GM18519 (cell line): Measurements from ENCODE around the gene PAPOLA.
"Not testable (repeated sequence)": the region's sequence is repeated elsewhere in the genome, so short reads cannot be mapped to it uniquely, and the experiment has no call there.

Source experiments
- ATAC-seq: cut with Tn5 transposase; IDR thresholded peaks from one replicate; pipeline ENCODE4 v1.9.1; 2021; ENCODE audit warnings: mild to moderate bottlenecking, moderate library complexity; ENCODE audit not compliant: unreplicated experiment, low FRiP score

PAPOLA gene

GRCh38 chr14:96501740-96502620 is at the start of gene PAPOLA:
Gene PAPOLA (plus strand): TSS chr14:96502382. CDS start chr14:96502593, 211 bp downstream.
- ATAC-seq, result peak; percentile 89

GRCh38 chr14:96452684-96453083 is 49.5 kb upstream of the PAPOLA start:
- ATAC-seq, result no peak

- no peak for ATAC-seq
Measured at GRCh38 chr14:96455588-96455987, 46.6 kb upstream of the PAPOLA start.

GRCh38 chr14:96459851-96460250 is 42.3 kb upstream of the PAPOLA start:
- ATAC-seq, result no peak

DNA sequence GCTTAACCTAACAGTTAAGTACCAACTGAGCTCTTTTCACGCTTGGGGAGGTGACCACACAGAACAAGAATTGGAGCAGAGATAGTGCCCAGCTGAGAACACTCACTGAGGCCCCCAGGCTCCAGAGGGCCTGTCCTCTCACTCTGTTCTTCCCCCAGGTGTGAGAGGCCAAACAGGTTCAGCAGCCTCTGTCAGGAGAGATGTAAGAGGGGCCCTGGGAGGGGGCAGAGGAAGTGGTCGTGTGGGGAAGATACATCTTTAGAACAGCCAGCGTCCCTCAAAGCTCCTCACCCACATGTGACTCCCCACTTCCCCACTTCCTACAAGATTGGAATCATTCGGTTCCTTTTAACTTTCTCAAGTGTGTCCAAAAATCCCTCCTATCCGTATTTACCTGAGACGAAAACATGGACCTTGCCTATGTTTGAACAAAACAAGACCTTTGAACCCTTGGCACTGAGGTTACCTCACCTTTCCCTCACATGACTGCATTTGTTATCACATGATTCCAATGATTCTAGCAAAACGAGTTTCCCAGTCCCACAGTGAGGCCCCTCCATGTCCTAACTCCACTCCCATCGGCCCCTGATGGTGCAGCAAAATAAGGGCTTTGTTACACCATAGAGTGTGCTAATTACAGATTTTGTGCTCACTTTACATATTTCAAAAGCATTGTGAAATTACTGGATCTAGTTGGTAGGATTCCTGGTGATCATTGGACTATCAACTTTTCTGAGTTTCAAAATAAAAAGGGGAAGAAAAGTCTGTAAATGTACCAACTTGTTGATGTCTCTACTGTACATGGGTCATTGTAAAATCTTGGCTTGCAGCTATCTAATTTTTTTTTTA is 40.0 kb upstream of the PAPOLA start:
- no peak for ATAC-seq

- ATAC-seq, result no peak
Measured at GRCh38 chr14:96464136-96464535, 38.0 kb upstream of the PAPOLA start.

DNA sequence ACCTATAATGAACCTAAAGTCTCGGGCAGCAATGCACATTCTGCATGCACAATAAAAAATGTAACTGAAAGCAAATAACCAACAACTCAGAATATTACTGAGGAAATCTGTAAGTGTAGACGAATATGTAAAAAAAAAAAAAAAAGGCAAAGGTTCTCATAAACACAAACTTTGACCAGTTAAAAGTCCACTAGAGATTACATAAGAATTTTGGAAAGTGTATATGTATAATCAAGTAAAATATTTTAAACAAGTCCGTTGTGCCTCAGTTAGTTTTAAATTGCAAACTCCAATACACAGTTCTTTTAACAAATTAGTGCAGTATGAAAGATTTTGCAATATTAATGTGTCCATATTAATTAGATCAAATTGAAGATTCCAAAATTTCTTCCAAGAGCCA is 35.3 kb upstream of the PAPOLA start:
- ATAC-seq, result no peak

DNA sequence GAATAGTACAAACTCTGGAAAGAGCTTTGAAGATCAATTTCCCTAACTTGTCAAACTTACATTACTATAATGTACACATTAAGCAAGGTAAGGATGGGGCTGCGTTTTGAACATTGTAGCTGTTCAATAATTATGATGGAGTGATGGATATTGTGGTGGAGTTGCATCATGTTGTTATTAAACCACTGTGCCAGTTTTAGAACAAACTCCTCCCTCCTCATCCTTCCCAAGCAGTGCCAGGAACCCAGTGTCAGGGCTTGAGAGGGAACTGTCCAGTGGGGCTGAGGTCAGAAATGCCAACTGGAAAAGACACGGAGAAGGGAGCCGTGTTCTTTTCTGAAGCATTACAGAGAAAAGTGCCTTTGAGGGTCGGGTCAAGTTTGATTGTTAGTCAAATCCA is 31.9 kb upstream of the PAPOLA start:
- ATAC-seq, result no peak

- not testable (repeated sequence) for ATAC-seq
Measured at GRCh38 chr14:96470967-96471366, 31.2 kb upstream of the PAPOLA start.

- ATAC-seq, result no peak
Measured at GRCh38 chr14:96478119-96478518, 24.1 kb upstream of the PAPOLA start.

DNA sequence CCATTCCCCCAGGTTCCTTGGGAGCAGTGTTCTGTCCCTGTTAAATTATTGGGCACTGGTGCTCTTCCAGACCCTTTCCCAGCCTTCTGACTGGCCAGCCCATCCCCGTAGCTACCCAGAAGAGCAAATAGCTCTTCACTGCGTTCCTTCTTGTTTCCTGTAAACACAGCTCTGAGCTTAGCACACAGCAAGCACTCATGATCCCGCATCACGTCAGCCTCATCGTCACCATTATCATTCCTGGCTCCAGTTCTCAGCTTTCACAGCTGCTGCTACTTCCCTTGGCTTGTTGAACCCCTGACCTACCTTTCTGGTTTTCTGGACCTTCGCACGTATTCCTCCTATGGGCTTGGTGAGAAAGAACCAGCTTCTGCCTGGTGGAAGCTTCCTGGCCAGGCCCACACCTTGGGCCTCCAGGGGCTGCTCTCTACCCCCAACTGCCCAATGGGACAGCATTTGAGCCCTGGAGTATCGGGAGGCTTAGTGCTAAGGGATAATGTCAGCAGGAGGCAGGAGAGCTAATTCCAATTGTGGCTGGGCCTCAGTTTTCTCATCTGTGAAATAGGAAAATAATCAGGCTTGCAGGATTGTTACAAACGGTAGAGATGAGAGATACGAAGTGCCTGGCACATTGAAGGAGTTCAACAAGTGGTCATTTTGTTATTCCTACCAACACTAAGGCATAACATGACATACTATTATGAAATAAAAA is 22.6 kb upstream of the PAPOLA start:
- no peak for ATAC-seq

- ATAC-seq, result no peak
Measured at GRCh38 chr14:96481731-96482314, 20.4 kb upstream of the PAPOLA start.

DNA sequence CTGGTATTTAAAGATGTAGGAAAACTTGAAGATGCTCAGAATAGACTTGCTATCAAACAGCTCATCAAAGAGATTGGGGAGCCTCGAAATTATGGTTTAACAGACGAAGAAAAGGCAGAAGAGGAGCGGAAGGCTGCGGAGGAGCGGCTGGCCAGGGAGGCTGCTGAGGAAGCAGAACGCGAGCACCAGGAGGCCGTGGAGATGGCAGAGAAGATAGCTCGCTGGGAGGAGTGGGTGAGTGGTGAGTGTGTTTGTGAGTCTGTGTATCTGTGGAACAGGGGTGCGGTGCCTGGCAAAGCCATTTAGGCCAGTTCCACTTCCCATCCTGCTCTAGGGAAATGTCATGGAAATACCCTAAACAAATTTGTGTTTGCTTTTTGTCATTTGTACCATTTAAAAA is 19.2 kb upstream of the PAPOLA start:
- no peak for ATAC-seq

DNA sequence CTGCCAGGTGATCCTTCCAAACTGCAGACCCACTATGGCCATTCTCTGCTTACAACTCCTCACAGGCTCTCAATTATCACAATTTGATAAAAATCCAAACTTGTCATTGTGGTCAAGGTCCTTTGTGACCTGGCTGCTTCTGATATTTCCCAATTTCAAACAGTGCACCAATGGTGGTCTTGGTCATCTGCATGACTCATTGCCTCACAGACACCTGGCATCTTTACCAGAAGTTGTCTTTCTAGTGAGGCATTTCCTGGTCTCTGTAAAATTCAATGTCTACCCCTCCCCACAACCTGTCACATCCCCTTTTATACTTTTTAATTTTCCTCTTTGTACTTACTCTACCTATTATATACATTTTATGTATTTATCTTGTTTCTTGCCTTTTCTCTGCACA is 17.8 kb upstream of the PAPOLA start:
- no peak for ATAC-seq

DNA sequence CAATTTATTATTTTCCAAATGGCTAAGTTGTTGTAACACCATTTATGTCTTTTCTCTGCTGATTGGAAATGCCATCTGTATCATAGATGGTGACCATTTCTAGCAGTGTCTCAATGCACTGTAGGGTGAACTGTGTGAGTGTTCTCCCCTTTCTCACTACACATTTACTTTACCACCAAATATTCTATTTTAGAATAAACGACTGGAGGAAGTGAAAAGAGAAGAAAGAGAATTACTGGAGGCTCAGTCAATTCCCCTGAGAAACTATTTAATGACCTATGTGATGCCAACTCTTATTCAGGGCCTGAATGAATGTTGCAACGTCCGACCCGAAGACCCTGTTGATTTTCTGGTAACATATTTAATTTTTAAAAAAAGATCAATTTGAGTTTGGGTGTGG is 15.5 kb upstream of the PAPOLA start:
- ATAC-seq, result no peak

DNA sequence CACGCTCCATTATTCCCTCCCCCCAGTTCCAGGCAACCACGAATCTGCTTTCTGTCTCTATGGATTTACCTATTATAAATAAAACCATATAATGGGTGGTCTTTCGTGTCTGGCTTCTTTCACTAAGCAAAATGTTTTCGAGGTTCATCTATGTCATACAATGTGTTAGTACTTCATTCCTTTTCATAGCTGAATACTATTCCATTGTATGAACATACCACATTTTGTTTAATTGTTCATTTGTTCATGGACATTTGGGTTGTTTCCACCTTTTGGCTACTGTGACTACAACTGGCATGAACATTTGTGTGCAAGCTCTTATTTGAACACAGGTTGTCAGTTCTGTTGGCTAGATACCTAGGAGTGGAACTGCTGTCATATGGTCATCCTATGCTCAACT is 12.9 kb upstream of the PAPOLA start:
- ATAC-seq, result no peak

GRCh38 chr14:96493178-96493577 is 9.0 kb upstream of the PAPOLA start:
- ATAC-seq, result no peak

GRCh38 chr14:96494331-96494730 is 7.9 kb upstream of the PAPOLA start:
- ATAC-seq, result no peak

DNA sequence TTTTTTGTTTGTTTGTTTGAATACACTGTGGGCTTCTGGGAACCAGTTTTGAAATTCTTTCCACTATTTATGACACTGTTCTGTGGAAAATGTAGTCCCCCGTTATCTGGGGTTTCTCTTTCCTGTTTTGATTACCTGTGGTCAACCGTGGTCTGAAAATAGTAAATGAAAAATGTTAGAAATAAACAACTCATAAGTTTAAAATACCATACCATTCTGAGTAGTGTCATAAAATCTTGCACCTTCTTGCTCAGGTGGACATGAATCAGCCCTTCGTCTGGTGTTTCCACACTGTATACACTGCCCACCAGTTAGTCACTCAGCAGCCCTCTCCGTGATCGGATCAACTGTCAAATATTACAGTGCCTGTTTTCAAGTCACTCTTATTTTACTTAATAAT is 5.1 kb upstream of the PAPOLA start:
- ATAC-seq, result peak; percentile 33

DNA sequence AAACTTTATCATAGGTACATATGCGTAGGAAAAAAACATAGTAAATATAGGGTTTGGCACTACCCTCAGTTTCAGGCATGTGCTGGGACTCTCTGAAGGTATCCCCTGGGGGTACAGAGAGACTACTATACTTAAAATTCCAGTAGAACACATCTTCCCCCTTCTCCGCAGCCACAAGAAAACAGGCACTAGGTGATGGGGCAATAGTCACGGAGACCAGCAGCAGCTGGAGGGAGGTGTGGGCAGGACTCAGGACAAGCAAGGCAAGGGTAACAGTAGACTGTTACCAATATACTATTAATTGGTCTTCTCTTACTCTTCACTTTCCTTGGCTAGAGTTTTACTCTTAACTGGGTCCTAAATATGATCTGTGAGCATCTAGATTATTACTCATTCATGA is 4.6 kb upstream of the PAPOLA start:
- no peak for ATAC-seq
